ENCODE results near the gene RGL4.

Gene RGL4

GRCh38 chr22:23695141-23695540 lies 4.3 kb downstream of the RGL4 start:
- in situ Hi-C loops (cut with HindIII; ENCODE audit: low sequenced_read_pairs) = no loop called here
- H3K4me3 ChIP-seq (ENCODE audit: low read depth, low read length) = no peak overlapping the region
- DNase-seq (ENCODE audit: low read depth, low spot score) = no peak
- TF ChIP-seq, protein P1, sequence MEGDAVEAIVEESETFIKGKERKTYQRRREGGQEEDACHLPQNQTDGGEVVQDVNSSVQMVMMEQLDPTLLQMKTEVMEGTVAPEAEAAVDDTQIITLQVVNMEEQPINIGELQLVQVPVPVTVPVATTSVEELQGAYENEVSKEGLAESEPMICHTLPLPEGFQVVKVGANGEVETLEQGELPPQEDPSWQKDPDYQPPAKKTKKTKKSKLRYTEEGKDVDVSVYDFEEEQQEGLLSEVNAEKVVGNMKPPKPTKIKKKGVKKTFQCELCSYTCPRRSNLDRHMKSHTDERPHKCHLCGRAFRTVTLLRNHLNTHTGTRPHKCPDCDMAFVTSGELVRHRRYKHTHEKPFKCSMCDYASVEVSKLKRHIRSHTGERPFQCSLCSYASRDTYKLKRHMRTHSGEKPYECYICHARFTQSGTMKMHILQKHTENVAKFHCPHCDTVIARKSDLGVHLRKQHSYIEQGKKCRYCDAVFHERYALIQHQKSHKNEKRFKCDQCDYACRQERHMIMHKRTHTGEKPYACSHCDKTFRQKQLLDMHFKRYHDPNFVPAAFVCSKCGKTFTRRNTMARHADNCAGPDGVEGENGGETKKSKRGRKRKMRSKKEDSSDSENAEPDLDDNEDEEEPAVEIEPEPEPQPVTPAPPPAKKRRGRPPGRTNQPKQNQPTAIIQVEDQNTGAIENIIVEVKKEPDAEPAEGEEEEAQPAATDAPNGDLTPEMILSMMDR (IDR thresholded peaks at IDR 0.05; ENCODE audit: low read depth, low read length) = no peak

DNA sequence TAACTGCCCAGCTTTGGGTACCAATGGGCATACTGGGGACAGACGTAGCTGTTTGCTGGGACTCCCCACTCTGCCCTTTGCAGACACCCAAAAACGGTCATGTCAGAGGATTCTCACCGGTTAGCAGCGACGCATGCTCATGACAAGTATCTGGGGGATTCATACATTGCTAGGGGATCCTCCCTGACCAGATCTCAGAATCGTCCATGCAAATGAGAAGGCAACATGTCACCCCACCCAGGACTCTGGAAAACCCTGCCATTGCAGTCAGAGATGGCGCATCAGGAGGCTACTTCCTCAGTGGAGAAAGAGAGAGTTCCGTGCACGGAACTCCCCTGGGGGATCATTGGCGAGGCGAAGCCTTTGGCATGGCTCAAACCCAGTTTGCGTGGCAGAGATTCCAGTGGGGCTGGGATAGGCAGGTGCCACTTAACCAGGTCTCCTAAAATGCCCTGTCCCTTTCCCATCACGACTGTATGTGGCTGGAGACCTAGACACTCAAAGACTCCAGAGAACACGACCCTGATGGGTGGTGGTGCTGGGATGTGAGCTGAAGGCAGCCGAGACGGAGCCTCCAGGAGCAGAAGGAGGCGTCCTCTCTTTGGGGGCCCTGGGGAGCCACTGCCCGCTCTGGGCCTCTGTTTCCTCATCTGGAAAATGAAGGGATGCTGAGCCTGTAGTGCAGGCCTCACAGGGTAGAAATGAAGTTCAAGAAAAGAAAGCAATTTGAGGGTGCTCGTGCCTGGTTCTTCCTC lies 4.9 kb downstream of the RGL4 start:
- TF ChIP-seq, protein P1 (IDR thresholded peaks at IDR 0.05; ENCODE audit: low read depth, low read length) = no peak
- no peak for DNase-seq (ENCODE audit: low read depth, low spot score)
- no peak overlapping the region for H3K4me3 ChIP-seq (ENCODE audit: low read depth, low read length)
- in situ Hi-C loops (cut with HindIII; ENCODE audit: low sequenced_read_pairs) = no loop called here

- TF ChIP-seq, protein P1 (IDR thresholded peaks at IDR 0.05; ENCODE audit: low read depth, low read length) = no peak
- peak; percentile 33 for DNase-seq (ENCODE audit: low read depth, low spot score)
- no peak overlapping the region for H3K4me3 ChIP-seq (ENCODE audit: low read depth, low read length)
- in situ Hi-C loops (cut with HindIII; ENCODE audit: low sequenced_read_pairs) = no loop called here
These were observed 5.6 kb downstream of the RGL4 start for GRCh38 chr22:23696326-23696851.

GRCh38 chr22:23697031-23697970 lies 6.5 kb downstream of the RGL4 start:
- no peak for DNase-seq (ENCODE audit: low read depth, low spot score)
- TF ChIP-seq, protein P1 (IDR thresholded peaks at IDR 0.05; ENCODE audit: low read depth, low read length) = no peak
- in situ Hi-C loops (cut with HindIII; ENCODE audit: low sequenced_read_pairs) = no loop called here
- no peak overlapping the region for H3K4me3 ChIP-seq (ENCODE audit: low read depth, low read length)

- DNase-seq (ENCODE audit: low read depth, low spot score) = no peak
- in situ Hi-C loops (cut with HindIII; ENCODE audit: low sequenced_read_pairs) = no loop called here
- TF ChIP-seq, protein P1 (IDR thresholded peaks at IDR 0.05; ENCODE audit: low read depth, low read length) = no peak
- H3K4me3 ChIP-seq (ENCODE audit: low read depth, low read length) = no peak overlapping the region
These were observed 7.3 kb downstream of the RGL4 start for GRCh38 chr22:23698094-23698493.

GRCh38 chr22:23698673-23699235 lies 7.9 kb downstream of the RGL4 start:
- in situ Hi-C loops (cut with HindIII; ENCODE audit: low sequenced_read_pairs) = no loop called here
- no peak for DNase-seq (ENCODE audit: low read depth, low spot score)
- TF ChIP-seq, protein P1 (IDR thresholded peaks at IDR 0.05; ENCODE audit: low read depth, low read length) = no peak
- no peak overlapping the region for H3K4me3 ChIP-seq (ENCODE audit: low read depth, low read length)
